HEK293T (cell line): Measurements from ENCODE around the gene DDX43.
"Not testable (repeated sequence)": the region's sequence is repeated elsewhere in the genome, so short reads cannot be mapped to it uniquely, and the experiment has no call there.

ENCODE experiments used
- ELF4 ChIP-seq: fragments of 450-650 bp; IDR thresholded peaks from 2 replicates; pipeline ENCODE4 v1.6.1; 2017; ENCODE audit warnings: antibody characterized with exemption
- FOXA1 ChIP-seq: fragments of 450-650 bp; IDR thresholded peaks from 2 replicates; pipeline ENCODE4 v1.6.1; 2016; ENCODE audit warnings: mild to moderate bottlenecking
- FOXM1 ChIP-seq: fragments of 450-650 bp; IDR thresholded peaks from 2 replicates; pipeline ENCODE4 v1.6.1; 2017; ENCODE audit warnings: mild to moderate bottlenecking, borderline replicate concordance
- L3MBTL2 ChIP-seq: fragments of 450-650 bp; conservative IDR thresholded peaks from 2 replicates; pipeline ENCODE4 v1.6.1; 2016; ENCODE audit warnings: mild to moderate bottlenecking
- NFRKB ChIP-seq: fragments of 450-650 bp; IDR thresholded peaks from 2 replicates; pipeline ENCODE4 v1.6.1; 2016; ENCODE audit warnings: mild to moderate bottlenecking, moderate library complexity
- ZNF384 ChIP-seq: fragments of 450-650 bp; IDR thresholded peaks from 2 replicates; pipeline ENCODE4 v1.6.1; 2016

DNA sequence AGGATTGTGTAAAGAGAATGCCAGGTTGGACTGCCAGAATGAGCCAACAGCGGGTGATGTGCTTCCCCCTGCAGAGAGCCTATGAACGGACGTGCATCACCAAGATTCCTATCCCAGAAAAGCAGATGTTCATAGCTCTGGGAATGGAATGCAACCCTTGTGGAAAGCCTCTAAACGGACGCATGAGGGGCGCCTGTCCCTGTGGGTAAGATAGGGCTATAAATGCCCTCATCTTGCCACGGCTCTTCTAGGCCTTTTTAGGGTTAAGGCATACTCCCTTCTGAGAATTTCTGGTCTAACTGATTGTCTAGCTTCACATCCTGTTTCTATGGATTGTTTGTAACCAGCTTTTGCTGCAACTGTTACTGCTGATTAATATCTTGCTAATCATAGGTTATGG lies 64.8 kb downstream of the DDX43 start:
- not testable (repeated sequence) for TF ChIP-seq ELF4, L3MBTL2, FOXA1, ZNF384, FOXM1, NFRKB
